ENCODE results near the gene TINAG. TPM values are rescaled to one million over a fixed set of nuclear protein-coding genes. Genes with fewer than 3 reads are reported as not detected.

Gene TINAG
- total and polyA plus RNA-seq, 10 of the 15 experiments (the other 5 are each of a cell fraction or from before 2014, with no cell fraction given) = 0.26 to 7.7 (median 0.95) TPM

DNA sequence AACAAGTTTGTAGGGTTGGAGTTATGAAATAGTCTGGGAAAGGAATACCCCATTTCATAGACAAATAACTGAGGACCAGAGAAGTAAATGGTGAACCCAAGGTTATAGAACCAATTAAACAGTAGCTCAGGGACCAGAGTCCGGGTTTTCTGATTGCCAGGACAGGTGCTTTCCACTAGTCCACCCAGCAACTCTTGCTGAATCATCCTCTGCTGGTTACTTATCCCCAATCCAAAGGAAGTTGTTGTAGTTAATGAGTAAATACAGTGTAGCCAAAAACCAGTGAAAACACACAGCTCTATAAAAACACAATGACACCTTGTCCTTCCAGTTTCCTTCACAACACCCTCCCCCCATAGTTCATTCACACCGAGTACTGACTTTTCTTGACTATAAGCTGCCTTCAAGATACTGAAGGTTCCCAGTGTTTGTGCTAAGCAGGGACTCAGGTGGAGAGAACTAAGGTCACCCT lies 766 bp upstream of the TINAG start:
- POLR2A ChIA-PET = no interaction called here
- in situ Hi-C loops (cut with MboI) = no loop called here

More for the DNA sequence above, 766 bp upstream of the TINAG start:
- TF ChIP-seq, protein P1, sequence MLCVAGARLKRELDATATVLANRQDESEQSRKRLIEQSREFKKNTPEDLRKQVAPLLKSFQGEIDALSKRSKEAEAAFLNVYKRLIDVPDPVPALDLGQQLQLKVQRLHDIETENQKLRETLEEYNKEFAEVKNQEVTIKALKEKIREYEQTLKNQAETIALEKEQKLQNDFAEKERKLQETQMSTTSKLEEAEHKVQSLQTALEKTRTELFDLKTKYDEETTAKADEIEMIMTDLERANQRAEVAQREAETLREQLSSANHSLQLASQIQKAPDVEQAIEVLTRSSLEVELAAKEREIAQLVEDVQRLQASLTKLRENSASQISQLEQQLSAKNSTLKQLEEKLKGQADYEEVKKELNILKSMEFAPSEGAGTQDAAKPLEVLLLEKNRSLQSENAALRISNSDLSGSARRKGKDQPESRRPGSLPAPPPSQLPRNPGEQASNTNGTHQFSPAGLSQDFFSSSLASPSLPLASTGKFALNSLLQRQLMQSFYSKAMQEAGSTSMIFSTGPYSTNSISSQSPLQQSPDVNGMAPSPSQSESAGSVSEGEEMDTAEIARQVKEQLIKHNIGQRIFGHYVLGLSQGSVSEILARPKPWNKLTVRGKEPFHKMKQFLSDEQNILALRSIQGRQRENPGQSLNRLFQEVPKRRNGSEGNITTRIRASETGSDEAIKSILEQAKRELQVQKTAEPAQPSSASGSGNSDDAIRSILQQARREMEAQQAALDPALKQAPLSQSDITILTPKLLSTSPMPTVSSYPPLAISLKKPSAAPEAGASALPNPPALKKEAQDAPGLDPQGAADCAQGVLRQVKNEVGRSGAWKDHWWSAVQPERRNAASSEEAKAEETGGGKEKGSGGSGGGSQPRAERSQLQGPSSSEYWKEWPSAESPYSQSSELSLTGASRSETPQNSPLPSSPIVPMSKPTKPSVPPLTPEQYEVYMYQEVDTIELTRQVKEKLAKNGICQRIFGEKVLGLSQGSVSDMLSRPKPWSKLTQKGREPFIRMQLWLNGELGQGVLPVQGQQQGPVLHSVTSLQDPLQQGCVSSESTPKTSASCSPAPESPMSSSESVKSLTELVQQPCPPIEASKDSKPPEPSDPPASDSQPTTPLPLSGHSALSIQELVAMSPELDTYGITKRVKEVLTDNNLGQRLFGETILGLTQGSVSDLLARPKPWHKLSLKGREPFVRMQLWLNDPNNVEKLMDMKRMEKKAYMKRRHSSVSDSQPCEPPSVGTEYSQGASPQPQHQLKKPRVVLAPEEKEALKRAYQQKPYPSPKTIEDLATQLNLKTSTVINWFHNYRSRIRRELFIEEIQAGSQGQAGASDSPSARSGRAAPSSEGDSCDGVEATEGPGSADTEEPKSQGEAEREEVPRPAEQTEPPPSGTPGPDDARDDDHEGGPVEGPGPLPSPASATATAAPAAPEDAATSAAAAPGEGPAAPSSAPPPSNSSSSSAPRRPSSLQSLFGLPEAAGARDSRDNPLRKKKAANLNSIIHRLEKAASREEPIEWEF (IDR thresholded peaks at IDR 0.05; ENCODE audit: insufficient replicate concordance, low read depth, low read length) = no peak
- TF ChIP-seq ESRRA (IDR thresholded peaks at IDR 0.05; ENCODE audit: low read length) (no peak), TCF7 (IDR thresholded peaks at IDR 0.05; ENCODE audit: borderline replicate concordance) (no peak), ASH2L (IDR thresholded peaks at IDR 0.05; ENCODE audit: borderline replicate concordance, low read depth) (no peak), GATAD2B (conservative IDR thresholded peaks at IDR 0.05; ENCODE audit: low read depth) (no peak), IKZF2 (IDR thresholded peaks at IDR 0.05) (no peak), JUNB (IDR thresholded peaks at IDR 0.05) (no peak), STAT3 (IDR thresholded peaks at IDR 0.05; ENCODE audit: low read depth, low read length) (no peak), RUNX3 (IDR thresholded peaks at IDR 0.05; ENCODE audit: low read length) (no peak), BHLHE40 (IDR thresholded peaks at IDR 0.05; ENCODE audit: borderline replicate concordance in 1 of 2, low read depth in 2 of 2, low read length in 1 of 2) (no peak), MEF2B (IDR thresholded peaks at IDR 0.05; ENCODE audit: partially characterized antibody, poor library complexity, severe bottlenecking) (no peak), FOXK2 (IDR thresholded peaks at IDR 0.05) (no peak), SMAD1 (IDR thresholded peaks at IDR 0.05; ENCODE audit: low read depth, partially characterized antibody) (no peak), TAF1 (IDR thresholded peaks at IDR 0.05; ENCODE audit: borderline replicate concordance, low read depth, low read length) (no peak), CBFB (IDR thresholded peaks at IDR 0.05; ENCODE audit: low read depth) (no peak), NBN (IDR thresholded peaks at IDR 0.05) (no peak)
- TF ChIP-seq, protein P2, sequence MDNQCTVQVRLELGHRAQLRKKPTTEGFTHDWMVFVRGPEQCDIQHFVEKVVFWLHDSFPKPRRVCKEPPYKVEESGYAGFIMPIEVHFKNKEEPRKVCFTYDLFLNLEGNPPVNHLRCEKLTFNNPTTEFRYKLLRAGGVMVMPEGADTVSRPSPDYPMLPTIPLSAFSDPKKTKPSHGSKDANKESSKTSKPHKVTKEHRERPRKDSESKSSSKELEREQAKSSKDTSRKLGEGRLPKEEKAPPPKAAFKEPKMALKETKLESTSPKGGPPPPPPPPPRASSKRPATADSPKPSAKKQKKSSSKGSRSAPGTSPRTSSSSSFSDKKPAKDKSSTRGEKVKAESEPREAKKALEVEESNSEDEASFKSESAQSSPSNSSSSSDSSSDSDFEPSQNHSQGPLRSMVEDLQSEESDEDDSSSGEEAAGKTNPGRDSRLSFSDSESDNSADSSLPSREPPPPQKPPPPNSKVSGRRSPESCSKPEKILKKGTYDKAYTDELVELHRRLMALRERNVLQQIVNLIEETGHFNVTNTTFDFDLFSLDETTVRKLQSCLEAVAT (IDR thresholded peaks at IDR 0.05) = no peak
- H3K4me2 ChIP-seq (ENCODE audit: control insufficient read depth, insufficient read depth) = no peak overlapping the region
- H3K9ac ChIP-seq (ENCODE audit: control insufficient read depth, insufficient read depth, low read length) = no peak overlapping the region
- no peaks in the 10 kb centered on the region for H3K4me1 ChIP-seq (ENCODE audit: control insufficient read depth, insufficient read depth, low read length)
- BruUV-seq (replicated peaks) = no TSS peak
- no peak overlapping the region for H3K27ac ChIP-seq (ENCODE audit: control insufficient read depth, insufficient read depth)
- RAD21 ChIA-PET (ENCODE audit: unreplicated experiment) = interaction anchor here (0.7 kb wide), 1 partner anchor 47 kb away, joined by 3 read pairs; no protein-coding TSS in a partner anchor
- H3K4me3 ChIP-seq = no peak overlapping the region
- DNase-seq (ENCODE audit: low read depth, low spot score) (peak; percentile 24), FAIRE-seq (no peak), ATAC-seq (peak; percentile 72)
- no peak overlapping the region for H2AFZ ChIP-seq (ENCODE audit: control insufficient read depth, low read depth, low read length)
- H3K9me3 ChIP-seq (replicated peaks; ENCODE audit: control insufficient read depth, insufficient read depth, low read length) = no peaks in the 10 kb centered on the region
- SMC1A ChIA-PET (ENCODE audit: uncharacterized antibody, unreplicated experiment) = interaction anchor here (0.6 to 1.0 kb wide), 4 partner anchors 14 to 84 kb away, joined by 3 to 4 read pairs (median 3); no protein-coding TSS in a partner anchor
- intact Hi-C loops (cut with micrococcal nuclease; ENCODE audit: unreplicated experiment) = no loop called here
- no peaks in the 10 kb centered on the region for H3K27me3 ChIP-seq (replicated peaks in 1 of 2; ENCODE audit: control insufficient read depth in 2 of 2, insufficient read depth in 2 of 2, low read length in 1 of 2)
- no peaks in the 10 kb centered on the region for H3K79me2 ChIP-seq (ENCODE audit: control insufficient read depth, insufficient read depth, low read length)
- WGBS (ENCODE audit: insufficient coverage, insufficient replicate concordance, low lambda C conversion rate, missing lambda C conversion rate) = 20% methylated on average over 2 of the region's 2 CpGs
- H4K20me1 ChIP-seq (ENCODE audit: control insufficient read depth, insufficient read depth) = no peaks in the 10 kb centered on the region
- no peaks in the 10 kb centered on the region for H3K36me3 ChIP-seq (ENCODE audit: control insufficient read depth in 2 of 2, insufficient read depth in 2 of 2, low read length in 1 of 2)
- CTCF ChIA-PET = no interaction called here
